Measurements from ENCODE around the gene SNRPA.
A peak's percentile ranks its signal among the peaks of the same experiment; 100 is the strongest.

Gene SNRPA

DNA sequence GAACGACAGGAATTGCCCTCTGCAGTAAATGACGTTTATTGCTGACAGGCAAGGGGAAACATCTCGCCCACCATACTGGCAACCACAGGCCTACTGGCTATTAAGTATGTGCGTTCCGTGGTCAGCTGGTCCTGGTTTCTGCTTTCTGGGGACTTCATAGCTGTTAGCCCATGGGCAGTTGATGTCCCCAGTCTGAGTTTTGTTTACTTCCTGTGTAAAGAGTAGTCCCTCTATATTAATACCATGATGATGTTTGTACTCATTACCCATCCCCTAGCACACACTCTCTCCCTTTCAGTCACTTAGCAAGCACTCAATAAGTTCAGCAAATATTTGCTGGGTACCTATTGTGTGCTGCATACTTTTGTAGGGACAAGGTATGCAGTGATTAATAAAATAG lies 17.9 kb downstream of the SNRPA start:
- TF ChIP-seq NFIC (IDR thresholded peaks at IDR 0.05), result no peak

DNA sequence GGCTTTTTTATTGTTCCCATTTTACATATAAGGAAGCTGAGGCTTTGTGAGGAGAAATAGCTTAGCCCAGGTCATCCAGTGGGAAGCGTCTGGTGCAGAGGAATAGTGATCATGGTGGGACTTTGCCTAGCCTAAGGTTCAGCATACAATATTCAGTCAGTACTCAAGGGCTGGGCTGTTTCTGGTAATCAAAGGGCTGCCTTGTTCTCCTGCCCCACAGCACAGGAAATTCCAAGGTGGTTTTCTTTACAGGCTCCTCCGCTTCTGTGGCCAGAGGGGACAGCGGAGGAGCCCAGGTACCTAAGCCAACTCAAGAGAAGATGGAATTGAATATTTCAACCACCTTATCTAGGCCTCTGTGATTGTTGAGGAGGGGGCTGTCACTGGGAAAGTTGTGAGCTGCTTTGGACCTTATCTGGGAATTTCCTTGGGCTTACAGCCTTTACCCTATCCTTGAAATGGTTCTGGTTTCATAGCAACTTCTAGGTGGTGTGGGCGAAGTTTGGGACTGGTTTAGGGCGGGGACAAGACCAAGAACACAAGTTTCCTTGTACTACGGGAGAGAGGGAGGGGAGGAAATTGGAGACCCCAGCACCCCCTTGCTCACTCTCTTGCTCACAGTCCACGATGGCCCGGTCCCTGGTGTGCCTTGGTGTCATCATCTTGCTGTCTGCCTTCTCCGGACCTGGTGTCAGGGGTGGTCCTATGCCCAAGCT lies 24.1 kb downstream of the SNRPA start, which contains the start of gene MIA:
MIA (plus strand) TSS at position 606 of the 716 bp plus-strand sequence; CDS start at position 628, 22 bp downstream.
- TF ChIP-seq TEAD4 (IDR thresholded peaks at IDR 0.05), result no peak

DNA sequence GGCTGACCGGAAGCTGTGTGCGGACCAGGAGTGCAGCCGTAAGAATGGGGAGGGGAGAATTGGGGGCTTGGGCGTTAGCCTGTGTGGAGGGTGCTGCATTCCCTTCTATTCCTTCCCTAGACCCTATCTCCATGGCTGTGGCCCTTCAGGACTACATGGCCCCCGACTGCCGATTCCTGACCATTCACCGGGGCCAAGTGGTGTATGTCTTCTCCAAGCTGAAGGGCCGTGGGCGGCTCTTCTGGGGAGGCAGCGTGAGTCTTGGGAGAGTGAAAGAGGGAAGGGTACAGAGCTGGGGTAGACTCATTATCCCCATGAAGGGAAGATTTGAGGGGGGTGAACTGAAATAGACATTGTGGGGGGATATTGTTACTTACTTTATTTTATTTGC lies 24.6 kb downstream of the SNRPA start:
- TF ChIP-seq NFIC (IDR thresholded peaks at IDR 0.05) (no peak), EGR1 (IDR thresholded peaks at IDR 0.05) (no peak), CREB1 (IDR thresholded peaks at IDR 0.05; ENCODE audit: low read depth) (no peak), TEAD4 (IDR thresholded peaks at IDR 0.05) (no peak), TCF12 (IDR thresholded peaks at IDR 0.05; ENCODE audit: low read depth) (no peak), YY1 (IDR thresholded peaks at IDR 0.05; ENCODE audit: low read depth) (no peak), TAF1 (IDR thresholded peaks at IDR 0.05; ENCODE audit: low read depth) (no peak), ZBTB7A (IDR thresholded peaks at IDR 0.05; ENCODE audit: low read depth) (no peak), EP300 (IDR thresholded peaks at IDR 0.05; ENCODE audit: borderline replicate concordance) (no peak), RAD21 (IDR thresholded peaks at IDR 0.05; ENCODE audit: low read depth) (no peak), CEBPB (IDR thresholded peaks at IDR 0.05) (no peak), FOXM1 (IDR thresholded peaks at IDR 0.05; ENCODE audit: borderline replicate concordance, low read depth) (no peak)
- TF ChIP-seq, protein P1, sequence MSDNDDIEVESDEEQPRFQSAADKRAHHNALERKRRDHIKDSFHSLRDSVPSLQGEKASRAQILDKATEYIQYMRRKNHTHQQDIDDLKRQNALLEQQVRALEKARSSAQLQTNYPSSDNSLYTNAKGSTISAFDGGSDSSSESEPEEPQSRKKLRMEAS (IDR thresholded peaks at IDR 0.05), result no peak
- TF ChIP-seq, protein P2, sequence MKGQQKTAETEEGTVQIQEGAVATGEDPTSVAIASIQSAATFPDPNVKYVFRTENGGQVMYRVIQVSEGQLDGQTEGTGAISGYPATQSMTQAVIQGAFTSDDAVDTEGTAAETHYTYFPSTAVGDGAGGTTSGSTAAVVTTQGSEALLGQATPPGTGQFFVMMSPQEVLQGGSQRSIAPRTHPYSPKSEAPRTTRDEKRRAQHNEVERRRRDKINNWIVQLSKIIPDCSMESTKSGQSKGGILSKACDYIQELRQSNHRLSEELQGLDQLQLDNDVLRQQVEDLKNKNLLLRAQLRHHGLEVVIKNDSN (IDR thresholded peaks at IDR 0.05), result no peak
- TF ChIP-seq, protein P3, sequence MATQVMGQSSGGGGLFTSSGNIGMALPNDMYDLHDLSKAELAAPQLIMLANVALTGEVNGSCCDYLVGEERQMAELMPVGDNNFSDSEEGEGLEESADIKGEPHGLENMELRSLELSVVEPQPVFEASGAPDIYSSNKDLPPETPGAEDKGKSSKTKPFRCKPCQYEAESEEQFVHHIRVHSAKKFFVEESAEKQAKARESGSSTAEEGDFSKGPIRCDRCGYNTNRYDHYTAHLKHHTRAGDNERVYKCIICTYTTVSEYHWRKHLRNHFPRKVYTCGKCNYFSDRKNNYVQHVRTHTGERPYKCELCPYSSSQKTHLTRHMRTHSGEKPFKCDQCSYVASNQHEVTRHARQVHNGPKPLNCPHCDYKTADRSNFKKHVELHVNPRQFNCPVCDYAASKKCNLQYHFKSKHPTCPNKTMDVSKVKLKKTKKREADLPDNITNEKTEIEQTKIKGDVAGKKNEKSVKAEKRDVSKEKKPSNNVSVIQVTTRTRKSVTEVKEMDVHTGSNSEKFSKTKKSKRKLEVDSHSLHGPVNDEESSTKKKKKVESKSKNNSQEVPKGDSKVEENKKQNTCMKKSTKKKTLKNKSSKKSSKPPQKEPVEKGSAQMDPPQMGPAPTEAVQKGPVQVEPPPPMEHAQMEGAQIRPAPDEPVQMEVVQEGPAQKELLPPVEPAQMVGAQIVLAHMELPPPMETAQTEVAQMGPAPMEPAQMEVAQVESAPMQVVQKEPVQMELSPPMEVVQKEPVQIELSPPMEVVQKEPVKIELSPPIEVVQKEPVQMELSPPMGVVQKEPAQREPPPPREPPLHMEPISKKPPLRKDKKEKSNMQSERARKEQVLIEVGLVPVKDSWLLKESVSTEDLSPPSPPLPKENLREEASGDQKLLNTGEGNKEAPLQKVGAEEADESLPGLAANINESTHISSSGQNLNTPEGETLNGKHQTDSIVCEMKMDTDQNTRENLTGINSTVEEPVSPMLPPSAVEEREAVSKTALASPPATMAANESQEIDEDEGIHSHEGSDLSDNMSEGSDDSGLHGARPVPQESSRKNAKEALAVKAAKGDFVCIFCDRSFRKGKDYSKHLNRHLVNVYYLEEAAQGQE (IDR thresholded peaks at IDR 0.05; ENCODE audit: low read depth), result no peak

DNA sequence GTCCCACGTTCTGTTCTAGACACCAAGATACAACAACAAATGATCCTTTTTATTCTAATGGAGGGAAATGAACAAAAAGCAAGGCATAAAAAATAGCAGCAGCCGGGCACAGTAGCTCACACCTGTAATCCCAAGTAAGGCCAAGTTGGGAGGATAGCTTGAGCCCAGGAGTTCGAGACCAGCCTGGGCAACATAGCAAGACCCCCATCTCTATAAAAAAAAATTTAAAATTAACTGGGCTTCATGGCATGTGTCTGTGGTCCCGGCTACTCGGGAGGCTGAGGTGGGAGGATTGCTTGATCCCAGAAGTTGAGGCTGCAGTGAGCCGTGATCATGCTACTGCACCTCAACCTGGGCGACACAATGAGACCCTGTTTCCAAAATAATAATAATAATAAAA lies 25.4 kb downstream of the SNRPA start:
- no peak for TF ChIP-seq EGR1 (IDR thresholded peaks at IDR 0.05)

DNA sequence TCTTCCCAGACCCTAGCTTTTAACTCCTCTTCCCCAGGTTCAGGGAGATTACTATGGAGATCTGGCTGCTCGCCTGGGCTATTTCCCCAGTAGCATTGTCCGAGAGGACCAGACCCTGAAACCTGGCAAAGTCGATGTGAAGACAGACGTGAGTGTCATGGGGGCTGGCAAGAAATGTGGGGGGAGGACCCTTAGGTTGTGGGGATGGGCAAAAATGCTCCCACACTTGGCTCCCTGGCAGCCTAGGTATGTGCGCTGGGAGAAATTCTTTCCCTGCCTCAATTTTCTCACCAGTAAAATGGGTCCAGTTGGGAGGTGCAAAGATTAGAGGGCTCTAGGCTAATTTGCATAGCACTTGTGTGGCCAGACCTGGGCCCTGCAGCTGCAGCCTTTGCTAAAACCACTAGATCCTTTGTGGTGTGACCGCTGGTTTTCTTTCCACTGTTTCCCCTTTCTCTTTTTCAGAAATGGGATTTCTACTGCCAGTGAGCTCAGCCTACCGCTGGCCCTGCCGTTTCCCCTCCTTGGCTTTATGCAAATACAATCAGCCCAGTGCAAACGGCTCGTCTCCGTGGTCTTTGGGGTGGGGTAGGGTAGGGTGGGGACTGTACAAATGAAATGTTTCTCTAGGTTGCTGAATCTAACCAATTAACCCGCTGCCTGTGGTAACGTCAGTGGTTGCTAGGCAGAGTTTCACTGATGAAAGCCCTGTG lies 26.1 kb downstream of the SNRPA start:
- no peak for TF ChIP-seq NFIC (IDR thresholded peaks at IDR 0.05)
- TF ChIP-seq CREB1 (IDR thresholded peaks at IDR 0.05; ENCODE audit: low read depth), result peak; percentile 91
- TF ChIP-seq ZBTB7A (IDR thresholded peaks at IDR 0.05; ENCODE audit: low read depth), result peak; percentile 69; the same call in 1 of the 2 replicates

DNA sequence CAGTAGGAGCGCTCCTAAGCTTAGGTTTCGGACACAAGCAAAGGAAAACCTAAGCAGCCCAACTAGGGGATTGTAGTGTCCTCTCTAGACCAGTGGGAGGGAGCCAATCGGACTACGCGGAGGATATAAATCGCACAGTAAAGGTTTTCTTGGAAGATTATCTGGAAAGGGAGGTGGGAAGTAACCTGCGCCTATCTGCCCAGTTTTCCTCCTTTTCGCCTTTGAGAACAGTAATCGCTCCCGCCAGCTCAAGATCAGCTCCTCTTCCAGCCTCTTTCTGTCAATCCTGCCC lies 26.6 kb downstream of the SNRPA start:
- peak; percentile 15; the same call in 1 of the 2 replicates for TF ChIP-seq ZBTB7A (IDR thresholded peaks at IDR 0.05; ENCODE audit: low read depth)
- no peak for TF ChIP-seq TCF12 (IDR thresholded peaks at IDR 0.05; ENCODE audit: low read depth)

DNA sequence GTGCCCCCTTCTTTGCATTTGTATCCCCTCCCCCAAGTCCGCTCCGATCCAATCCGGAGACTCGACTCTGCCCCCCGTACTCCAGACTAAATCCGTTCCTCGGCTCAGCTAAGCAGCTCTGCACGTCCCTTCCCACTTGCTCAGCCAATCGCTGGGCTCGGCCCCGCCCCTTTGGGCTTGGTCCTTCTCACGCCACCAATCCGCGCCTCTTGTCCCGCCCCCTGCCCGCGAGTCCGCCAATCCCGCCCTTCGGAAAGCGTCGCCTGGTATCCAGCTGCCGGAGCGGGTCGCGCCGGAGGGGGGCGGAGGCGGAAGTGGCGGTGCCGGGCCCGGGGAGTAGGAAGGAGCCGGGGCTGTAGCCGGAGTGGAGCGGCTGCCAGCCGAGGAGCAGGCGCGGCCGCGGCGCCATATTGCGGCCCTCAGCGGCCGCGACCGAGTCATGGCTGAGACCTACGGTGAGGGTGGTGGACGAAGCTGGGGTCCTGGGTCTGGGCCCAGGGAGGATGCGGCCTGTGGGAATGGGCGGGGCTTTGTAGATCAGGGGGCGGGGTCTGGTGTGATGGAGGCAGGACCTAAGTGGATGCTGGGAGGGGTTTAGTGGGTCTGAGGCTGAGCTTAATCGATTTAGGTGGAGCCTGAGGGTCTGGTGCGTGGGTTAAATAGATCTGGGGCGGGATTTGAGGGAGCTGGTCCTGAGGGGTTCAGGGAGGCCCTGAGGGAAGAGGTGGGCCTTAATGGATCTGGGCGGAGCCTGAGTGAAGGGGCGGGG lies 27.1 kb downstream of the SNRPA start, which contains the start of gene RAB4B:
RAB4B (plus strand) TSS at position 311 of the 769 bp plus-strand sequence; CDS start at position 440, 129 bp downstream.
- TF ChIP-seq YY1 (IDR thresholded peaks at IDR 0.05; ENCODE audit: low read depth) (peak; percentile 80), NFIC (IDR thresholded peaks at IDR 0.05) (no peak), TEAD4 (IDR thresholded peaks at IDR 0.05) (peak; percentile 5; the same call in 1 of the 2 replicates), ZBTB7A (IDR thresholded peaks at IDR 0.05; ENCODE audit: low read depth) (no peak), CEBPB (IDR thresholded peaks at IDR 0.05) (no peak), FOXM1 (IDR thresholded peaks at IDR 0.05; ENCODE audit: borderline replicate concordance, low read depth) (no peak), EGR1 (IDR thresholded peaks at IDR 0.05) (0 out of 2 replicates have a peak, but pooled peaks have one; percentile 13), TAF1 (IDR thresholded peaks at IDR 0.05; ENCODE audit: low read depth) (peak; percentile 63; the same call in 1 of the 2 replicates), RAD21 (IDR thresholded peaks at IDR 0.05; ENCODE audit: low read depth) (no peak), CREB1 (IDR thresholded peaks at IDR 0.05; ENCODE audit: low read depth) (peak; percentile 15), EP300 (IDR thresholded peaks at IDR 0.05; ENCODE audit: borderline replicate concordance) (no peak), TCF12 (IDR thresholded peaks at IDR 0.05; ENCODE audit: low read depth) (no peak; the same call in 1 of the 2 replicates)
- TF ChIP-seq, protein P2 (IDR thresholded peaks at IDR 0.05), result peak; percentile 46; the same call in 1 of the 2 replicates
- TF ChIP-seq, protein P3 (IDR thresholded peaks at IDR 0.05; ENCODE audit: low read depth), result no peak
- TF ChIP-seq, protein P1 (IDR thresholded peaks at IDR 0.05), result peak; percentile 38; the same call in 1 of the 2 replicates

All from Ishikawa (cell line).